Lower leg skin (tissue), 3 donors: ENCODE measurements around the gene IGFN1.

Experiments used
- CTCF ChIP-seq, 3 donors: fragments of 450-650 bp; IDR thresholded peaks; one replicate each; pipeline ENCODE4 v1.5.1; 2016; ENCODE audit warnings: antibody characterized with exemption in 3 of 3, mild to moderate bottlenecking in 3 of 3, moderate library complexity in 2 of 3
- POLR2A ChIP-seq, 2 donors: fragments of 450-650 bp; IDR thresholded peaks; one replicate each; pipeline ENCODE4 v1.6.1; 2016 to 2017; ENCODE audit warnings: antibody characterized with exemption in 2 of 2, mild to moderate bottlenecking in 1 of 2, moderate library complexity in 1 of 2

GRCh38 chr1:201255479-201256362, 65.1 kb downstream of the IGFN1 start:
- TF ChIP-seq POLR2A (IDR thresholded peaks at IDR 0.05): no peak
- TF ChIP-seq CTCF (IDR thresholded peaks at IDR 0.05): no peak
